Peyer's patch (tissue), 4 donors: Measurements from ENCODE around the gene BAG5. TPM values are rescaled to one million over a fixed set of nuclear protein-coding genes. Genes with fewer than 3 reads are reported as not detected.
A peak's percentile ranks its signal among the peaks of the same experiment; 100 is the strongest.

Experiments
- DNase-seq, 3 donors: peaks; one replicate each; pipeline ENCODE4 v3.0.0-alpha.2; 2017 to 2019
- H3K27ac ChIP-seq, 4 donors: fragments of 200-600 bp; sonication (generic); one replicate each; pipeline ENCODE4 v1.5.1; 2016 to 2019
- H3K27me3 ChIP-seq, 2 donors: fragments of 200-600 bp; sonication (generic); one replicate each; pipeline ENCODE4 v1.5.1; 2019
- H3K36me3 ChIP-seq, 3 donors: fragments of 200-600 bp; sonication (generic); one replicate each; pipeline ENCODE4 v1.5.1; 2016 to 2019
- H3K4me1 ChIP-seq, 4 donors: fragments of 200-600 bp; sonication (generic); one replicate each; pipeline ENCODE4 v1.5.1; 2016 to 2019
- H3K4me3 ChIP-seq, 4 donors: fragments of 200-600 bp; sonication (generic); 1 replicate in 3 of 4; 2 replicates in 1 of 4; pipeline ENCODE4 v1.5.1; 2016 to 2019; ENCODE audit warnings: mild to moderate bottlenecking in 1 of 4
- H3K9me3 ChIP-seq, 4 donors: fragments of 200-600 bp; sonication (generic); one replicate each; pipeline ENCODE4 v1.5.1; 2016 to 2019; ENCODE audit warnings: mild to moderate bottlenecking in 1 of 4
- CTCF ChIP-seq, 6 experiments: fragments of 450-650 bp in 4 of 6; fragments of 200-600 bp in 2 of 6; sonication (generic) in 1 of 6; IDR thresholded peaks; one replicate each; pipeline ENCODE4 v1.5.1; 2017 to 2019; ENCODE audit warnings: antibody characterized with exemption in 6 of 6, mild to moderate bottlenecking in 3 of 6, moderate library complexity in 1 of 6
- POLR2A ChIP-seq, 2 donors: fragments of 450-650 bp; IDR thresholded peaks; one replicate each; pipeline ENCODE4 v1.5.1; 2017; ENCODE audit warnings: antibody characterized with exemption in 2 of 2, mild to moderate bottlenecking in 2 of 2, moderate library complexity in 2 of 2
- total RNA-seq, 4 donors: library from RNA; depleted of rRNA; stranded (reverse); fragments of >200 nt; gene quantifications; one replicate each; pipeline ENCODE4 v1.1.0, GENCODE V29; 2016

BAG5 gene
- total RNA-seq, 4 donors from 2014 or later, result 18.0 to 38.0 (median 19.5) TPM

- Histone ChIP-seq H3K4me3 (no peak overlapping the region), H3K36me3 (peaks cover 0 to 23% (median 0%) of the 10 kb centered on the region in 3 donors), H3K27ac (peak overlapping the region in 2 of 4 donors; percentile 43 to 44), H3K4me1 (peaks cover 0 to 41% (median 9%) of the 10 kb centered on the region in 4 donors), H3K27me3 (no peaks in the 10 kb centered on the region), H3K9me3 (no peaks in the 10 kb centered on the region)
- TF ChIP-seq CTCF (IDR thresholded peaks at IDR 0.05), result no peak
- TF ChIP-seq POLR2A (IDR thresholded peaks at IDR 0.05), result no peak
- DNase-seq, result no peak
These were observed 4.2 kb downstream of the BAG5 start for GRCh38 chr14:103558071-103558882.

- peak overlapping the region in 1 of 4 donors; percentile 43 for H3K27ac ChIP-seq
- TF ChIP-seq POLR2A (IDR thresholded peaks at IDR 0.05) (no peak), CTCF (IDR thresholded peaks at IDR 0.05) (no peak)
- no peaks in the 10 kb centered on the region for H3K27me3 ChIP-seq
- H3K4me3 ChIP-seq, result no peak overlapping the region
- no peaks in the 10 kb centered on the region for H3K9me3 ChIP-seq
- DNase-seq, result no peak
- H3K36me3 ChIP-seq, result peaks cover 0 to 23% (median 0%) of the 10 kb centered on the region in 3 donors
- H3K4me1 ChIP-seq, result peaks cover 0 to 41% (median 9%) of the 10 kb centered on the region in 4 donors
These were observed 5.3 kb downstream of the BAG5 start for GRCh38 chr14:103556946-103557758.

GRCh38 chr14:103555559-103556337 lies 6.7 kb downstream of the BAG5 start:
- no peak overlapping the region for H3K4me3 ChIP-seq
- peaks cover 0 to 23% (median 0%) of the 10 kb centered on the region in 3 donors for H3K36me3 ChIP-seq
- H3K9me3 ChIP-seq, result no peaks in the 10 kb centered on the region
- no peak overlapping the region for H3K27ac ChIP-seq
- DNase-seq, result no peak
- peaks cover 0 to 36% (median under 1%) of the 10 kb centered on the region in 4 donors for H3K4me1 ChIP-seq
- TF ChIP-seq POLR2A (IDR thresholded peaks at IDR 0.05), result no peak
- no peak for TF ChIP-seq CTCF (IDR thresholded peaks at IDR 0.05)
- no peaks in the 10 kb centered on the region for H3K27me3 ChIP-seq

- Histone ChIP-seq H3K27ac (peak overlapping the region in 2 of 4 donors; percentile 69 to 81), H3K4me3 (no peak overlapping the region), H3K27me3 (no peaks in the 10 kb centered on the region), H3K36me3 (peaks cover 0 to under 1% (median 0%) of the 10 kb centered on the region in 3 donors), H3K4me1 (peaks cover 0 to 23% (median 0%) of the 10 kb centered on the region in 4 donors), H3K9me3 (no peaks in the 10 kb centered on the region)
- no peak for TF ChIP-seq POLR2A (IDR thresholded peaks at IDR 0.05)
- no peak for TF ChIP-seq CTCF (IDR thresholded peaks at IDR 0.05)
- no peak for DNase-seq
These were observed 9.6 kb downstream of the BAG5 start for GRCh38 chr14:103552846-103553210.
